ENCODE results near the gene RFNG. TPM values are rescaled to one million over a fixed set of nuclear protein-coding genes. Genes with fewer than 3 reads are reported as not detected.
"Not testable (repeated sequence)": the region's sequence is repeated elsewhere in the genome, so short reads cannot be mapped to it uniquely, and the experiment has no call there.

RFNG gene
- total RNA-seq, 1 experiment from 2014 or later = 46.7 TPM

GRCh38 chr17:82039695-82040299 lies 11.8 kb downstream of the RFNG start:
- POLR2A ChIA-PET (ENCODE audit: unreplicated experiment) = no interaction called here
- TF ChIP-seq CTCF (conservative IDR thresholded peaks at IDR 0.05; ENCODE audit: low read depth, low read length) (no peak), EZH2 (IDR thresholded peaks at IDR 0.05; ENCODE audit: low read length, unreplicated experiment) (no peak), EZH2phosphoT487 (IDR thresholded peaks at IDR 0.05; ENCODE audit: borderline replicate concordance, low read length) (no peak)
- Histone ChIP-seq H3K9me2 (replicated peaks; ENCODE audit: low read length) (no peaks in the 10 kb centered on the region), H3K27ac (ENCODE audit: low read length) (no peak overlapping the region), H3K9me3 (ENCODE audit: low read length) (no peaks in the 10 kb centered on the region), H4K20me1 (ENCODE audit: low read length) (peaks cover 8% of the 10 kb centered on the region; the same call in 1 of the 2 replicates), H3K4me1 (ENCODE audit: insufficient read depth, low read length) (peaks cover 21% of the 10 kb centered on the region), H2AFZ (ENCODE audit: low read length) (no peak overlapping the region), H3K9ac (ENCODE audit: low read length) (no peak overlapping the region), H3K4me3 (ENCODE audit: low read length) (no peak overlapping the region), H3K4me2 (ENCODE audit: low read length) (no peak overlapping the region), H3K79me2 (ENCODE audit: low read length) (peaks cover 17% of the 10 kb centered on the region), H3K27me3 (ENCODE audit: low read length) (no peaks in the 10 kb centered on the region), H3F3A (ENCODE audit: low read length, unreplicated experiment) (no peaks in the 10 kb centered on the region), H3K36me3 (ENCODE audit: low read depth, low read length) (no peaks in the 10 kb centered on the region)
- no TSS peak for BruUV-seq (replicated peaks)
- intact Hi-C loops (cut with micrococcal nuclease) = loop anchor here (5.0 kb wide), 1 partner anchor 58 kb away; the partner anchor contains the start of gene FASN
- ATAC-seq = no peak
- CTCF ChIA-PET = no interaction called here
- no peak for DNase-seq

- H3K9ac ChIP-seq (ENCODE audit: low read length); CTCF ChIA-PET; H3K4me2 ChIP-seq (ENCODE audit: low read length); H3K27ac ChIP-seq (ENCODE audit: low read length); DNase-seq; H3K36me3 ChIP-seq (ENCODE audit: low read depth, low read length); BruUV-seq (replicated peaks); H3K9me2 ChIP-seq (replicated peaks; ENCODE audit: low read length); H3K9me3 ChIP-seq (ENCODE audit: low read length); POLR2A ChIA-PET (ENCODE audit: unreplicated experiment); H3F3A ChIP-seq (ENCODE audit: low read length, unreplicated experiment); H2AFZ ChIP-seq (ENCODE audit: low read length); ATAC-seq; H3K4me3 ChIP-seq (ENCODE audit: low read length); H4K20me1 ChIP-seq (ENCODE audit: low read length); H3K27me3 ChIP-seq (ENCODE audit: low read length): not testable (repeated sequence)
- Histone ChIP-seq H3K4me1 (ENCODE audit: insufficient read depth, low read length) (peaks cover 21% of the 10 kb centered on the region), H3K79me2 (ENCODE audit: low read length) (peaks cover 17% of the 10 kb centered on the region)
- intact Hi-C loops (cut with micrococcal nuclease) = loop anchor here (5.0 kb wide), 1 partner anchor 58 kb away; the partner anchor contains the start of gene FASN
Observed at GRCh38 chr17:82038796-82039409, 12.7 kb downstream of the RFNG start.

GRCh38 chr17:82037889-82038195 lies 13.8 kb downstream of the RFNG start:
- ChIA-PET CTCF (interaction anchor here (0.6 to 1.1 kb wide), 6 partner anchors 8 to 204 kb away, joined by 3 to 10 read pairs (median 3); partner anchors contain the start of genes CENPX, DUS1L and LRRC45), POLR2A (ENCODE audit: unreplicated experiment) (interaction anchor here (0.6 to 1.0 kb wide), 9 partner anchors 14 to 153 kb away, joined by 3 to 5 read pairs (median 4); partner anchors contain the start of genes FASN and MAFG)
- Histone ChIP-seq H3F3A (ENCODE audit: low read length, unreplicated experiment) (no peaks in the 10 kb centered on the region), H3K9ac (ENCODE audit: low read length) (no peak overlapping the region), H3K27ac (ENCODE audit: low read length) (no peak overlapping the region), H3K9me3 (ENCODE audit: low read length) (no peaks in the 10 kb centered on the region), H3K27me3 (ENCODE audit: low read length) (no peaks in the 10 kb centered on the region), H4K20me1 (ENCODE audit: low read length) (peaks cover 8% of the 10 kb centered on the region; the same call in 1 of the 2 replicates), H3K79me2 (ENCODE audit: low read length) (peaks cover 17% of the 10 kb centered on the region), H3K4me1 (ENCODE audit: insufficient read depth, low read length) (peaks cover 21% of the 10 kb centered on the region), H3K4me2 (ENCODE audit: low read length) (peak overlapping the region; percentile 93), H3K4me3 (ENCODE audit: low read length) (peak overlapping the region; percentile 86), H3K9me2 (replicated peaks; ENCODE audit: low read length) (no peaks in the 10 kb centered on the region), H2AFZ (ENCODE audit: low read length) (peak overlapping the region; percentile 96), H3K36me3 (ENCODE audit: low read depth, low read length) (no peaks in the 10 kb centered on the region)
- BruUV-seq (replicated peaks) = no TSS peak
- TF ChIP-seq EZH2 (IDR thresholded peaks at IDR 0.05; ENCODE audit: low read length, unreplicated experiment) (no peak), EZH2phosphoT487 (IDR thresholded peaks at IDR 0.05; ENCODE audit: borderline replicate concordance, low read length) (no peak), CTCF (conservative IDR thresholded peaks at IDR 0.05; ENCODE audit: low read depth, low read length) (no peak)
- ATAC-seq (no peak), DNase-seq (no peak)
- intact Hi-C loops (cut with micrococcal nuclease) = loop anchor here (5.0 kb wide), 1 partner anchor 59 kb away; the partner anchor contains the start of gene FASN
